ENCODE data around the gene PLCB1. TPM values are rescaled to one million over a fixed set of nuclear protein-coding genes. Genes with fewer than 3 reads are reported as not detected.

PLCB1 gene
- total and polyA plus RNA-seq, 2 donors (not counting 3 experiments of a cell fraction or from before 2014, with no cell fraction given), result 10.2 to 53.4 TPM

- Histone ChIP-seq H3K79me2 (ENCODE audit: control insufficient read depth, insufficient read depth, low read length) (no peaks in the 10 kb centered on the region), H2AFZ (ENCODE audit: low read depth, low read length) (no peak overlapping the region), H3K9me3 (replicated peaks; ENCODE audit: control insufficient read depth, insufficient read depth, low read length) (no peaks in the 10 kb centered on the region), H3K36me3 (ENCODE audit: control insufficient read depth in 2 of 2, extremely low read depth in 1 of 2, insufficient read depth in 2 of 2, low read length in 2 of 2) (no peaks in the 10 kb centered on the region), H4K20me1 (replicated peaks; ENCODE audit: control insufficient read depth, extremely low read depth, insufficient read depth, low read length) (no peaks in the 10 kb centered on the region), H3K4me3 (replicated peaks in 1 of 3; ENCODE audit: insufficient read depth in 1 of 3, low read depth in 1 of 3, low read length in 3 of 3) (no peak overlapping the region), H3K9me1 (replicated peaks; ENCODE audit: control insufficient read depth, extremely low read depth, insufficient read depth, low read length) (no peaks in the 10 kb centered on the region), H3K27me3 (ENCODE audit: control insufficient read depth in 2 of 2, insufficient read depth in 2 of 2, low read length in 2 of 2) (no peaks in the 10 kb centered on the region), H3K4me2 (ENCODE audit: insufficient read depth, low read length) (no peak overlapping the region), H3K27ac (ENCODE audit: insufficient read depth, low read depth, low read length) (no peak overlapping the region), H3K9ac (replicated peaks; ENCODE audit: extremely low read depth, insufficient read depth, low read length) (no peak overlapping the region), H3K4me1 (ENCODE audit: control insufficient read depth, extremely low read depth, insufficient read depth, low read length) (peaks cover 15% of the 10 kb centered on the region)
- ChIA-PET CTCF (no interaction called here), POLR2A (no interaction called here)
- dilution Hi-C loops (cut with MboI; ENCODE audit: extremely low pct_ligation_motif_present, low sequenced_read_pairs) (no loop called here), intact Hi-C loops (cut with micrococcal nuclease) (loop anchor here (5.0 kb wide), 2 partner anchors 39 to 99 kb away; no protein-coding TSS in a partner anchor)
- TF ChIP-seq EZH2 (IDR thresholded peaks at IDR 0.05; ENCODE audit: borderline replicate concordance, low read depth, low read length, severe bottlenecking) (no peak), JUN (IDR thresholded peaks at IDR 0.05; ENCODE audit: borderline replicate concordance, insufficient read depth, insufficient read length, low read depth) (no peak), GATA2 (IDR thresholded peaks at IDR 0.05; ENCODE audit: insufficient read depth, insufficient read length, low read depth, low read length) (no peak), MYC (IDR thresholded peaks at IDR 0.05; ENCODE audit: low read depth, low read length) (no peak), MAX (IDR thresholded peaks at IDR 0.05; ENCODE audit: insufficient read depth, insufficient read length) (no peak)
- FAIRE-seq (no peak), DNase-seq (ENCODE audit: low read depth, low spot score) (no peak)
- BruUV-seq (replicated peaks), result no TSS peak
Observed at GRCh38 chr20:8547968-8548588, 416.0 kb downstream of the PLCB1 start.

- POLR2A ChIA-PET, result no interaction called here
- no peaks in the 10 kb centered on the region for H3K79me2 ChIP-seq (ENCODE audit: control insufficient read depth, insufficient read depth, low read length)
- no TSS peak for BruUV-seq (replicated peaks)
- FAIRE-seq, result no peak
- H3K27me3 ChIP-seq (ENCODE audit: control insufficient read depth in 2 of 2, insufficient read depth in 2 of 2, low read length in 2 of 2), result no peaks in the 10 kb centered on the region
- no peaks in the 10 kb centered on the region for H3K36me3 ChIP-seq (ENCODE audit: control insufficient read depth in 2 of 2, extremely low read depth in 1 of 2, insufficient read depth in 2 of 2, low read length in 2 of 2)
- no peaks in the 10 kb centered on the region for H4K20me1 ChIP-seq (replicated peaks; ENCODE audit: control insufficient read depth, extremely low read depth, insufficient read depth, low read length)
- no peak for TF ChIP-seq MAX (IDR thresholded peaks at IDR 0.05; ENCODE audit: insufficient read depth, insufficient read length)
- no peak for TF ChIP-seq JUN (IDR thresholded peaks at IDR 0.05; ENCODE audit: borderline replicate concordance, insufficient read depth, insufficient read length, low read depth)
- TF ChIP-seq CTCF (IDR thresholded peaks at IDR 0.05; ENCODE audit: extremely low read depth in 1 of 2, insufficient read depth in 1 of 2, low read depth in 1 of 2, low read length in 2 of 2), result no peak
- TF ChIP-seq POLR2A (IDR thresholded peaks at IDR 0.05; ENCODE audit: low read depth, low read length), result no peak
- TF ChIP-seq FOS (IDR thresholded peaks at IDR 0.05; ENCODE audit: borderline replicate concordance, insufficient read depth, low read length), result no peak
- no peak for TF ChIP-seq POLR2AphosphoS5 (IDR thresholded peaks at IDR 0.05; ENCODE audit: insufficient read depth, low read depth, low read length)
- TF ChIP-seq GATA2 (IDR thresholded peaks at IDR 0.05; ENCODE audit: insufficient read depth, insufficient read length, low read depth, low read length), result no peak
- no peak for TF ChIP-seq EZH2 (IDR thresholded peaks at IDR 0.05; ENCODE audit: borderline replicate concordance, low read depth, low read length, severe bottlenecking)
- TF ChIP-seq MYC (IDR thresholded peaks at IDR 0.05; ENCODE audit: low read depth, low read length), result no peak
- H3K4me1 ChIP-seq (ENCODE audit: control insufficient read depth, extremely low read depth, insufficient read depth, low read length), result peaks cover 15% of the 10 kb centered on the region
- H3K4me3 ChIP-seq (replicated peaks in 1 of 3; ENCODE audit: insufficient read depth in 1 of 3, low read depth in 1 of 3, low read length in 3 of 3), result no peak overlapping the region
- H3K9me1 ChIP-seq (replicated peaks; ENCODE audit: control insufficient read depth, extremely low read depth, insufficient read depth, low read length), result no peaks in the 10 kb centered on the region
- DNase-seq (ENCODE audit: low read depth, low spot score), result no peak
- H3K27ac ChIP-seq (ENCODE audit: insufficient read depth, low read depth, low read length), result no peak overlapping the region
- dilution Hi-C loops (cut with MboI; ENCODE audit: extremely low pct_ligation_motif_present, low sequenced_read_pairs), result no loop called here
- CTCF ChIA-PET, result interaction anchor here (1.2 kb wide), 1 partner anchor 19 kb away, joined by 3 read pairs; no protein-coding TSS in a partner anchor
- intact Hi-C loops (cut with micrococcal nuclease), result loop anchor here (5.0 kb wide), 2 partner anchors 38 to 98 kb away; no protein-coding TSS in a partner anchor
- H3K4me2 ChIP-seq (ENCODE audit: insufficient read depth, low read length), result no peak overlapping the region
- H3K9me3 ChIP-seq (replicated peaks; ENCODE audit: control insufficient read depth, insufficient read depth, low read length), result no peaks in the 10 kb centered on the region
- no peak overlapping the region for H3K9ac ChIP-seq (replicated peaks; ENCODE audit: extremely low read depth, insufficient read depth, low read length)
- H2AFZ ChIP-seq (ENCODE audit: low read depth, low read length), result no peak overlapping the region
Observed at GRCh38 chr20:8549192-8549591, 417.1 kb downstream of the PLCB1 start.
